Lower leg skin (tissue), 4 donors: ENCODE data around the gene IBA57. TPM values are rescaled to one million over a fixed set of nuclear protein-coding genes. Genes with fewer than 3 reads are reported as not detected.
"Not testable (repeated sequence)": the region's sequence is repeated elsewhere in the genome, so short reads cannot be mapped to it uniquely, and the experiment has no call there.

Experiments
- DNase-seq, 2 donors: peaks; one replicate each; pipeline ENCODE4 v3.0.0-alpha.2; 2019; ENCODE audit warnings: low spot score in 2 of 2
- H3K4me3 ChIP-seq: fragments of 200-600 bp; sonication (generic); 2 replicates; pipeline ENCODE4 v1.5.1; 2017; ENCODE audit warnings: mild to moderate bottlenecking, low read depth; ENCODE audit not compliant: poor library complexity, severe bottlenecking
- POLR2A ChIP-seq, 2 donors: fragments of 450-650 bp; IDR thresholded peaks; one replicate each; pipeline ENCODE4 v1.6.1; 2016 to 2017; ENCODE audit warnings: antibody characterized with exemption in 2 of 2, mild to moderate bottlenecking in 1 of 2, moderate library complexity in 1 of 2
- WGBS, 2 donors: methylation state at CpG; one replicate each; pipeline ENCODE4 v1.1.5; 2018; 5-methylcytosine and 5-hydroxymethylcytosine counted together
- intact Hi-C: fragments of 100-400 bp; cut with DNase I; formaldehyde crosslinking; loops from one replicate; pipeline ENCODE4 v1.15.0; 2023; ENCODE audit warnings: low total_unique reads
- total RNA-seq, 4 donors: library from RNA; depleted of rRNA; stranded (reverse); fragments of >200 nt; gene quantifications; one replicate each; pipeline ENCODE4 v1.1.0, GENCODE V29; 2016
- TF ChIP-seq, protein P1 (sequence below), 3 donors: fragments of 450-650 bp; IDR thresholded peaks; one replicate each; pipeline ENCODE4 v1.5.1; 2016; ENCODE audit warnings: antibody characterized with exemption in 3 of 3, mild to moderate bottlenecking in 3 of 3, moderate library complexity in 2 of 3

The IBA57 gene
- total RNA-seq, 4 donors from 2014 or later: 9.4 to 16.0 (median 12.6) TPM

GRCh38 chr1:228225165-228225710 lies 59.6 kb downstream of the IBA57 start:
- TF ChIP-seq POLR2A (IDR thresholded peaks at IDR 0.05): no peak
- TF ChIP-seq, protein P1, sequence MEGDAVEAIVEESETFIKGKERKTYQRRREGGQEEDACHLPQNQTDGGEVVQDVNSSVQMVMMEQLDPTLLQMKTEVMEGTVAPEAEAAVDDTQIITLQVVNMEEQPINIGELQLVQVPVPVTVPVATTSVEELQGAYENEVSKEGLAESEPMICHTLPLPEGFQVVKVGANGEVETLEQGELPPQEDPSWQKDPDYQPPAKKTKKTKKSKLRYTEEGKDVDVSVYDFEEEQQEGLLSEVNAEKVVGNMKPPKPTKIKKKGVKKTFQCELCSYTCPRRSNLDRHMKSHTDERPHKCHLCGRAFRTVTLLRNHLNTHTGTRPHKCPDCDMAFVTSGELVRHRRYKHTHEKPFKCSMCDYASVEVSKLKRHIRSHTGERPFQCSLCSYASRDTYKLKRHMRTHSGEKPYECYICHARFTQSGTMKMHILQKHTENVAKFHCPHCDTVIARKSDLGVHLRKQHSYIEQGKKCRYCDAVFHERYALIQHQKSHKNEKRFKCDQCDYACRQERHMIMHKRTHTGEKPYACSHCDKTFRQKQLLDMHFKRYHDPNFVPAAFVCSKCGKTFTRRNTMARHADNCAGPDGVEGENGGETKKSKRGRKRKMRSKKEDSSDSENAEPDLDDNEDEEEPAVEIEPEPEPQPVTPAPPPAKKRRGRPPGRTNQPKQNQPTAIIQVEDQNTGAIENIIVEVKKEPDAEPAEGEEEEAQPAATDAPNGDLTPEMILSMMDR (IDR thresholded peaks at IDR 0.05): no peak
- intact Hi-C loops: no loop called here
- no peak overlapping the region for H3K4me3 ChIP-seq
- no peak for DNase-seq
- WGBS, 2 donors: 74 to 100% methylated on average over 2 of the region's 2 CpGs

- TF ChIP-seq, protein P1 (IDR thresholded peaks at IDR 0.05): no peak
- no peak for TF ChIP-seq POLR2A (IDR thresholded peaks at IDR 0.05)
- intact Hi-C loops: no loop called here
- H3K4me3 ChIP-seq: no peak overlapping the region
- DNase-seq: peak in 1 of 2 donors; percentile 43
- WGBS, 2 donors: 41 to 46% methylated on average over 2 of the region's 2 CpGs
Observed at GRCh38 chr1:228225740-228226139, 60.1 kb downstream of the IBA57 start.

- intact Hi-C loops: no loop called here
- WGBS, 2 donors: 86 to 93% methylated on average over 5 to 6 of the region's 7 CpGs
- TF ChIP-seq POLR2A (IDR thresholded peaks at IDR 0.05): no peak
- TF ChIP-seq, protein P1 (IDR thresholded peaks at IDR 0.05): no peak
- peak in 1 of 2 donors; percentile 52 for DNase-seq
- no peak overlapping the region for H3K4me3 ChIP-seq
Observed at GRCh38 chr1:228226141-228226874, 60.7 kb downstream of the IBA57 start.

- 64 to 73% methylated on average over 10 of the region's 10 CpGs for WGBS, 2 donors
- intact Hi-C loops: no loop called here
- DNase-seq: peak in 1 of 2 donors; percentile 68
- no peak overlapping the region for H3K4me3 ChIP-seq
- TF ChIP-seq POLR2A (IDR thresholded peaks at IDR 0.05): no peak
- TF ChIP-seq, protein P1 (IDR thresholded peaks at IDR 0.05): no peak
Observed at GRCh38 chr1:228226956-228227791, 61.6 kb downstream of the IBA57 start.

GRCh38 chr1:228228147-228228546 lies 62.5 kb downstream of the IBA57 start:
- DNase-seq: peak in 1 of 2 donors; percentile 75
- intact Hi-C loops, H3K4me3 ChIP-seq: not testable (repeated sequence)
- 93% methylated on average over 5 of the region's 5 CpGs for WGBS, 2 donors

DNA sequence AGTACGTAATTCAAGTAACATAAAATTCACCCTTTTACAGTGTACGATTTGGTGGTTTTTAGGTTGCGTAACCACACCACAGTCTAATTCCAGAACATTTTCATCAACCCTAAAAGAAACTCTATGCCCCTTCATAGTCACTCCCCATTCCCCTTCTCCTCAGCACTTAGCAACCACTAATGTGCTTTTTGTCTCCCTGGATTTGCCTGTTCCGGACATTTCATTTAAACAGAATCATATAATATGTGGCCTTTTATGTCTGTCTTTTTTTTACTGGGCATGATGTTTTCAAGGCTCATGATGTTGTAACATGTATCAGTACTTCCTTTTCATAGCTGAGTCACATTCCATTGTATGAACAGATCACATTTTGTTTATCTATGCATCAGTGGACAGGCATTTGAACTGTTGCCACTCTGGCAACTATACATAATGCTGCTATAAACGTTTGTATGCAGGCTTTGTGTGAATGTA lies 63.0 kb downstream of the IBA57 start:
- TF ChIP-seq, protein P1 (IDR thresholded peaks at IDR 0.05): no peak
- TF ChIP-seq POLR2A (IDR thresholded peaks at IDR 0.05): no peak
- intact Hi-C loops: no loop called here
- DNase-seq: no peak
- H3K4me3 ChIP-seq: no peak overlapping the region
- 51 to 60% methylated on average over 5 of the region's 5 CpGs for WGBS, 2 donors
